Measurements from ENCODE around the gene DNMBP. TPM values are rescaled to one million over a fixed set of nuclear protein-coding genes. Genes with fewer than 3 reads are reported as not detected.
"Not testable (repeated sequence)": the region's sequence is repeated elsewhere in the genome, so short reads cannot be mapped to it uniquely, and the experiment has no call there.

The DNMBP gene
- total RNA-seq, 4 donors from 2014 or later = 17.9 to 37.6 (median 20.6) TPM

GRCh38 chr10:99874341-99875085 is 135.2 kb downstream of the DNMBP start:
- H3K4me3 ChIP-seq = no peak overlapping the region
- ATAC-seq = no peak
- peaks cover 0 to 48% of the 10 kb centered on the region in 2 donors for H3K36me3 ChIP-seq
- WGBS, 2 donors (ENCODE audit: low coverage in 1 of 2) = 79 to 82% methylated on average over 5 to 8 of the region's 9 CpGs
- peaks cover 2% of the 10 kb centered on the region for H3K27me3 ChIP-seq
- no peaks in the 10 kb centered on the region for H3K4me1 ChIP-seq
- TF ChIP-seq EP300 (IDR thresholded peaks at IDR 0.05) = no peak
- no peak for TF ChIP-seq CTCF (IDR thresholded peaks at IDR 0.05)
- TF ChIP-seq POLR2A (IDR thresholded peaks at IDR 0.05) = no peak
- TF ChIP-seq POLR2AphosphoS5 (IDR thresholded peaks at IDR 0.05) = no peak
- H3K27ac ChIP-seq = no peak overlapping the region
- no peaks in the 10 kb centered on the region for H3K9me3 ChIP-seq

- H3K27ac ChIP-seq = no peak overlapping the region
- H3K36me3 ChIP-seq = peaks cover 0 to 42% of the 10 kb centered on the region in 2 donors
- H3K4me3 ChIP-seq = no peak overlapping the region
- no peak for TF ChIP-seq EP300 (IDR thresholded peaks at IDR 0.05)
- ATAC-seq = no peak
- no peaks in the 10 kb centered on the region for H3K9me3 ChIP-seq
- peaks cover 9% of the 10 kb centered on the region for H3K27me3 ChIP-seq
- WGBS, 2 donors (ENCODE audit: low coverage in 1 of 2) = 90% methylated on average over 5 of the region's 5 CpGs; no CpG with 5 or more reads in 1 of the 2 donors
- no peaks in the 10 kb centered on the region for H3K4me1 ChIP-seq
Measured at GRCh38 chr10:99873846-99874245, 135.9 kb downstream of the DNMBP start.

- H3K27me3 ChIP-seq = peaks cover 11% of the 10 kb centered on the region
- WGBS, 2 donors (ENCODE audit: low coverage in 1 of 2) = 52 to 73% methylated on average over 3 to 4 of the region's 5 CpGs
- peaks cover 0 to 29% of the 10 kb centered on the region in 2 donors for H3K36me3 ChIP-seq
- no peaks in the 10 kb centered on the region for H3K9me3 ChIP-seq
- no peak overlapping the region for H3K4me3 ChIP-seq
- no peak for TF ChIP-seq CTCF (IDR thresholded peaks at IDR 0.05)
- TF ChIP-seq EP300 (IDR thresholded peaks at IDR 0.05) = no peak
- TF ChIP-seq POLR2AphosphoS5 (IDR thresholded peaks at IDR 0.05) = no peak
- TF ChIP-seq POLR2A (IDR thresholded peaks at IDR 0.05) = no peak
- no peak for ATAC-seq
- H3K27ac ChIP-seq = no peak overlapping the region
- no peaks in the 10 kb centered on the region for H3K4me1 ChIP-seq
Measured at GRCh38 chr10:99872367-99873162, 137.2 kb downstream of the DNMBP start.

GRCh38 chr10:99870123-99870730 is 139.5 kb downstream of the DNMBP start:
- H3K36me3 ChIP-seq = peaks cover 0 to 6% of the 10 kb centered on the region in 2 donors
- 63 to 95% methylated on average over 5 to 6 of the region's 8 CpGs for WGBS, 2 donors (ENCODE audit: low coverage in 1 of 2)
- H3K27ac ChIP-seq = no peak overlapping the region
- H3K9me3 ChIP-seq = peaks cover 0 to 7% (median 0%) of the 10 kb centered on the region in 3 donors
- peaks cover 11% of the 10 kb centered on the region for H3K27me3 ChIP-seq
- H3K4me1 ChIP-seq = no peaks in the 10 kb centered on the region
- TF ChIP-seq EP300 (IDR thresholded peaks at IDR 0.05) (no peak), POLR2AphosphoS5 (IDR thresholded peaks at IDR 0.05) (no peak), POLR2A (IDR thresholded peaks at IDR 0.05) (no peak), CTCF (IDR thresholded peaks at IDR 0.05) (no peak)
- H3K4me3 ChIP-seq = no peak overlapping the region
- ATAC-seq = no peak

- Histone ChIP-seq H3K9me3 (peaks cover 0 to 7% (median 0%) of the 10 kb centered on the region in 3 donors), H3K4me1 (no peaks in the 10 kb centered on the region), H3K4me3 (no peak overlapping the region), H3K36me3 (peaks cover 0 to 2% of the 10 kb centered on the region in 2 donors), H3K27ac (no peak overlapping the region), H3K27me3 (peaks cover 11% of the 10 kb centered on the region)
- TF ChIP-seq POLR2A (IDR thresholded peaks at IDR 0.05) (no peak), CTCF (IDR thresholded peaks at IDR 0.05) (no peak), POLR2AphosphoS5 (IDR thresholded peaks at IDR 0.05) (no peak), EP300 (IDR thresholded peaks at IDR 0.05) (no peak)
- no peak for ATAC-seq
- WGBS, 2 donors (ENCODE audit: low coverage in 1 of 2) = 59% methylated on average over 8 of the region's 9 CpGs; no CpG with 5 or more reads in 1 of the 2 donors
Measured at GRCh38 chr10:99869581-99870122, 140.1 kb downstream of the DNMBP start.

- H3K36me3 ChIP-seq, H3K4me3 ChIP-seq, H3K9me3 ChIP-seq, H3K27ac ChIP-seq, ATAC-seq, H3K4me1 ChIP-seq: not testable (repeated sequence)
- 98 to 100% methylated on average over 2 to 3 of the region's 3 CpGs for WGBS, 2 donors (ENCODE audit: low coverage in 1 of 2)
- peaks cover 11% of the 10 kb centered on the region for H3K27me3 ChIP-seq
Measured at GRCh38 chr10:99867250-99867649, 142.5 kb downstream of the DNMBP start.

GRCh38 chr10:99863535-99864240 is 146.1 kb downstream of the DNMBP start:
- not testable (repeated sequence) for H3K27ac ChIP-seq, H3K36me3 ChIP-seq, H3K9me3 ChIP-seq, H3K4me3 ChIP-seq, H3K27me3 ChIP-seq, H3K4me1 ChIP-seq, ATAC-seq
- 57 to 69% methylated on average over 8 to 9 of the region's 9 CpGs for WGBS, 2 donors (ENCODE audit: low coverage in 1 of 2)
